Neuronal stem cell (in vitro differentiated cells): ENCODE measurements around the gene ZNF780B.
"Not testable (repeated sequence)": the region's sequence is repeated elsewhere in the genome, so short reads cannot be mapped to it uniquely, and the experiment has no call there.

Experiments
- DNase-seq: peaks from one replicate; pipeline ENCODE4 v3.0.0-alpha.2; 2013; ENCODE audit warnings: low spot score
- H2AFZ ChIP-seq: one replicate; pipeline ENCODE4 v1.6.1; 2013; ENCODE audit warnings: mild to moderate bottlenecking, low read length, inconsistent platforms
- H2AK5ac ChIP-seq: 2 replicates; pipeline ENCODE4 v1.6.1; 2013; ENCODE audit warnings: low read depth, mild to moderate bottlenecking, inconsistent platforms, low read length, moderate library complexity, mixed read lengths
- H2BK120ac ChIP-seq: 2 replicates; pipeline ENCODE4 v1.6.1; 2013; ENCODE audit warnings: low read depth, mild to moderate bottlenecking, inconsistent platforms, low read length, moderate library complexity, mixed read lengths
- H2BK12ac ChIP-seq: one replicate; pipeline ENCODE4 v1.6.1; 2013; ENCODE audit warnings: low read length, inconsistent platforms
- H2BK15ac ChIP-seq: 2 replicates; pipeline ENCODE4 v1.6.1; 2013; ENCODE audit warnings: mild to moderate bottlenecking, low read length, inconsistent platforms, mixed read lengths
- H2BK5ac ChIP-seq: one replicate; pipeline ENCODE4 v1.6.1; 2013; ENCODE audit warnings: inconsistent platforms, mild to moderate bottlenecking, low read length, moderate library complexity
- H3K14ac ChIP-seq: one replicate; pipeline ENCODE4 v1.6.1; 2013; ENCODE audit warnings: low read length, inconsistent platforms
- H3K18ac ChIP-seq: 2 replicates; pipeline ENCODE4 v1.6.1; 2013; ENCODE audit warnings: low read length, inconsistent platforms
- H3K23ac ChIP-seq: 2 replicates; pipeline ENCODE4 v1.6.1; 2013; ENCODE audit warnings: low read depth, mild to moderate bottlenecking, mixed read lengths, low read length, inconsistent platforms; ENCODE audit not compliant: poor library complexity
- H3K27ac ChIP-seq: replicated peaks from 3 replicates; pipeline ENCODE4 v1.5.1; 2013; ENCODE audit warnings: low read length, inconsistent platforms
- H3K27me3 ChIP-seq, 3 experiments: 2 replicates each; pipeline ENCODE4 v1.6.1; 2013; ENCODE audit warnings: low read length in 3 of 3, mild to moderate bottlenecking in 2 of 3, inconsistent platforms in 1 of 3, low read depth in 1 of 3, mixed read lengths in 1 of 3, moderate library complexity in 1 of 3; ENCODE audit not compliant: control insufficient read depth in 3 of 3, insufficient read depth in 3 of 3
- H3K36me3 ChIP-seq, 2 donors: replicated peaks in 1 of 2; 2 replicates each; pipeline ENCODE4 v1.6.1; 2013; ENCODE audit warnings: low read length in 2 of 2; ENCODE audit not compliant: control insufficient read depth in 2 of 2, insufficient read depth in 2 of 2
- H3K4ac ChIP-seq: 2 replicates; pipeline ENCODE4 v1.6.1; 2013; ENCODE audit warnings: inconsistent platforms, mild to moderate bottlenecking, low read length, moderate library complexity
- H3K4me1 ChIP-seq, 2 donors: 1 replicate in 1 of 2; 2 replicates in 1 of 2; pipeline ENCODE4 v1.6.1; 2013; ENCODE audit warnings: low read length in 2 of 2, low read depth in 1 of 2; ENCODE audit not compliant: control insufficient read depth in 2 of 2, insufficient read depth in 1 of 2
- H3K4me2 ChIP-seq: one replicate; pipeline ENCODE4 v1.6.1; 2013; ENCODE audit warnings: mild to moderate bottlenecking, low read length, inconsistent platforms; ENCODE audit not compliant: insufficient read depth, poor library complexity, severe bottlenecking
- H3K4me3 ChIP-seq, 2 donors: 2 replicates each; pipeline ENCODE4 v1.5.1; 2013; ENCODE audit warnings: low read length in 2 of 2, mild to moderate bottlenecking in 2 of 2, inconsistent platforms in 1 of 2, moderate library complexity in 1 of 2
- H3K79me1 ChIP-seq: one replicate; pipeline ENCODE4 v1.6.1; 2013; ENCODE audit warnings: low read depth, mild to moderate bottlenecking, inconsistent platforms, low read length, moderate library complexity
- H3K9ac ChIP-seq: one replicate; pipeline ENCODE4 v1.6.1; 2013; ENCODE audit warnings: mild to moderate bottlenecking, low read depth, low read length, inconsistent platforms; ENCODE audit not compliant: poor library complexity
- H3K9me3 ChIP-seq, 2 donors: replicated peaks in 1 of 2; 2 replicates each; pipeline versions ENCODE3 to v1.6.1; 2013; ENCODE audit warnings: low read length in 2 of 2, mild to moderate bottlenecking in 2 of 2, inconsistent platforms in 1 of 2, low read depth in 1 of 2, mixed read lengths in 1 of 2, moderate library complexity in 1 of 2; ENCODE audit not compliant: control insufficient read depth in 2 of 2, insufficient read depth in 1 of 2
- H4K8ac ChIP-seq: one replicate; pipeline ENCODE4 v1.6.1; 2013; ENCODE audit warnings: low read depth, mild to moderate bottlenecking, inconsistent platforms, low read length, moderate library complexity
- H4K91ac ChIP-seq: one replicate; pipeline ENCODE4 v1.6.1; 2013; ENCODE audit warnings: low read length, low read depth, mild to moderate bottlenecking, inconsistent platforms; ENCODE audit not compliant: poor library complexity
- WGBS, 2 donors: extraction: QIAGEN DNeasy Blood & Tissue Kit; methylation state at CpG; one replicate each; pipeline ENCODE4 v1.1.7; 2013; ENCODE audit warnings: missing lambda C conversion rate in 2 of 2, mixed read lengths in 1 of 2; ENCODE audit not compliant: insufficient read length in 2 of 2, insufficient replicate concordance in 1 of 2; ENCODE audit errors: extremely low coverage in 2 of 2; 5-methylcytosine and 5-hydroxymethylcytosine counted together

ZNF780B gene

GRCh38 chr19:40053491-40053890, 2.5 kb downstream of the ZNF780B start:
- H2AK5ac ChIP-seq, result no peak overlapping the region
- H2BK5ac ChIP-seq, result no peak overlapping the region
- no peak overlapping the region for H3K4me2 ChIP-seq
- no peaks in the 10 kb centered on the region for H3K27me3 ChIP-seq
- no peak overlapping the region for H4K8ac ChIP-seq
- H2BK120ac ChIP-seq, result no peak overlapping the region
- peaks cover 0 to 3% of the 10 kb centered on the region in 2 donors for H3K4me1 ChIP-seq
- H2AFZ ChIP-seq, result no peak overlapping the region
- no peak overlapping the region for H3K14ac ChIP-seq
- no peak overlapping the region for H3K4ac ChIP-seq
- DNase-seq, result no peak
- no peak overlapping the region for H2BK12ac ChIP-seq
- H3K36me3 ChIP-seq, result peaks cover 4 to 15% of the 10 kb centered on the region in 2 donors
- no peak overlapping the region for H4K91ac ChIP-seq
- H2BK15ac ChIP-seq, result no peak overlapping the region
- no peak overlapping the region for H3K4me3 ChIP-seq
- H3K27ac ChIP-seq, result no peak overlapping the region
- no CpG with 5 or more reads among the region's 2 CpGs for WGBS, 2 donors
- no peak overlapping the region for H3K18ac ChIP-seq
- peaks cover 12 to 66% of the 10 kb centered on the region in 2 donors for H3K9me3 ChIP-seq
- H3K79me1 ChIP-seq, result peaks cover 2% of the 10 kb centered on the region
- H3K9ac ChIP-seq, result no peak overlapping the region
- H3K23ac ChIP-seq, result no peak overlapping the region

GRCh38 chr19:40041718-40042117, 14.3 kb downstream of the ZNF780B start:
- H3K79me1 ChIP-seq, H3K4me3 ChIP-seq, H3K4me1 ChIP-seq, H3K4me2 ChIP-seq, H3K23ac ChIP-seq, H3K27me3 ChIP-seq, H3K14ac ChIP-seq, H2BK15ac ChIP-seq, H2BK12ac ChIP-seq, DNase-seq, H3K18ac ChIP-seq, H3K27ac ChIP-seq, H2AFZ ChIP-seq, H4K8ac ChIP-seq, H3K4ac ChIP-seq, H2AK5ac ChIP-seq, H2BK5ac ChIP-seq, H4K91ac ChIP-seq, H3K9ac ChIP-seq, H2BK120ac ChIP-seq: not testable (repeated sequence)
- WGBS, 2 donors, result no CpG with 5 or more reads among the region's 1 CpG
- peaks cover 7 to 46% of the 10 kb centered on the region in 2 donors for H3K9me3 ChIP-seq
- H3K36me3 ChIP-seq, result peaks cover 9 to 40% of the 10 kb centered on the region in 2 donors

GRCh38 chr19:40038047-40038446, 18.0 kb downstream of the ZNF780B start:
- not testable (repeated sequence) for H2BK15ac ChIP-seq, H2BK120ac ChIP-seq, H2AFZ ChIP-seq, H3K18ac ChIP-seq, H4K91ac ChIP-seq, H3K23ac ChIP-seq, H3K14ac ChIP-seq, H3K9ac ChIP-seq, H2BK5ac ChIP-seq, H3K4ac ChIP-seq, H3K4me3 ChIP-seq, H3K27ac ChIP-seq, H3K79me1 ChIP-seq, H3K27me3 ChIP-seq, H3K4me2 ChIP-seq, H2BK12ac ChIP-seq, H4K8ac ChIP-seq, DNase-seq, H3K4me1 ChIP-seq, H2AK5ac ChIP-seq
- whole genome bisulfite sequencing, 2 donors, result no CpG with 5 or more reads among the region's 3 CpGs
- H3K36me3 ChIP-seq, result peaks cover 2 to 28% of the 10 kb centered on the region in 2 donors
- H3K9me3 ChIP-seq, result peaks cover 13 to 46% of the 10 kb centered on the region in 2 donors

- Histone ChIP-seq H3K27me3 (no peaks in the 10 kb centered on the region), H4K8ac (no peak overlapping the region), H3K36me3 (peaks cover 2 to 28% of the 10 kb centered on the region in 2 donors), H3K79me1 (no peaks in the 10 kb centered on the region), H3K4me2 (no peak overlapping the region), H2BK15ac (no peak overlapping the region), H3K9ac (no peak overlapping the region), H3K23ac (no peak overlapping the region), H3K4ac (no peak overlapping the region), H3K27ac (no peak overlapping the region), H2AK5ac (no peak overlapping the region), H2AFZ (no peak overlapping the region), H2BK12ac (no peak overlapping the region), H4K91ac (no peak overlapping the region), H2BK5ac (no peak overlapping the region), H2BK120ac (no peak overlapping the region), H3K14ac (no peak overlapping the region), H3K4me3 (no peak overlapping the region), H3K18ac (no peak overlapping the region), H3K4me1 (no peaks in the 10 kb centered on the region), H3K9me3 (peaks cover 16 to 63% of the 10 kb centered on the region in 2 donors)
- no CpG with 5 or more reads among the region's 4 CpGs for WGBS, 2 donors
- DNase-seq, result no peak
Observed at GRCh38 chr19:40035996-40036395, 20.0 kb downstream of the ZNF780B start.
